Suprapubic skin (tissue), 4 donors: Measurements from ENCODE around the gene SLAMF1. TPM values are rescaled to one million over a fixed set of nuclear protein-coding genes. Genes with fewer than 3 reads are reported as not detected.

Experiments
- DNase-seq, 2 donors: peaks; one replicate each; pipeline ENCODE4 v3.0.0-alpha.2; 2019; ENCODE audit warnings: low spot score in 2 of 2
- H3K27ac ChIP-seq: fragments of 200-600 bp; sonication (generic); one replicate; pipeline ENCODE4 v1.5.1; 2019
- H3K27me3 ChIP-seq: fragments of 200-600 bp; sonication (generic); one replicate; pipeline ENCODE4 v1.5.1; 2019
- H3K36me3 ChIP-seq: fragments of 200-600 bp; sonication (generic); one replicate; pipeline ENCODE4 v1.5.1; 2019
- H3K4me1 ChIP-seq: fragments of 200-600 bp; sonication (generic); one replicate; pipeline ENCODE4 v1.5.1; 2019
- H3K4me3 ChIP-seq: fragments of 200-600 bp; sonication (generic); one replicate; pipeline ENCODE4 v1.5.1; 2019; ENCODE audit warnings: mild to moderate bottlenecking
- H3K9me3 ChIP-seq: fragments of 200-600 bp; sonication (generic); one replicate; pipeline ENCODE4 v1.5.1; 2019
- CTCF ChIP-seq, 2 donors: fragments of 200-600 bp in 1 of 2; fragments of 450-650 bp in 1 of 2; sonication (generic) in 1 of 2; IDR thresholded peaks; one replicate each; pipeline ENCODE4 v1.5.1; 2016 to 2019; ENCODE audit warnings: antibody characterized with exemption in 2 of 2, mild to moderate bottlenecking in 1 of 2, moderate library complexity in 1 of 2
- EP300 ChIP-seq: sonication (generic); formaldehyde crosslinking; IDR thresholded peaks from one replicate; pipeline ENCODE4 v1.6.1; 2017; ENCODE audit warnings: antibody characterized with exemption
- POLR2A ChIP-seq, 2 donors: fragments of 450-650 bp; IDR thresholded peaks; one replicate each; pipeline ENCODE4 v1.6.1; 2017; ENCODE audit warnings: antibody characterized with exemption in 2 of 2, mild to moderate bottlenecking in 2 of 2, moderate library complexity in 2 of 2
- POLR2AphosphoS5 ChIP-seq, 3 donors: sonication (generic); formaldehyde crosslinking; IDR thresholded peaks; one replicate each; pipeline ENCODE4 v1.6.1; 2017; ENCODE audit warnings: antibody characterized with exemption in 3 of 3
- WGBS: methylation state at CpG from one replicate; pipeline ENCODE4 v1.1.5; 2018; 5-methylcytosine and 5-hydroxymethylcytosine counted together
- total RNA-seq, 4 donors: library from RNA; depleted of rRNA; stranded (reverse); fragments of >200 nt; gene quantifications; one replicate each; pipeline ENCODE4 v1.1.0, GENCODE V29; 2016

SLAMF1 gene
- total RNA-seq, 4 donors from 2014 or later = not detected

- no peaks in the 10 kb centered on the region for H3K9me3 ChIP-seq
- no peaks in the 10 kb centered on the region for H3K36me3 ChIP-seq
- 77% methylated on average over 5 of the region's 5 CpGs for WGBS
- H3K27ac ChIP-seq = peak overlapping the region; percentile 44
- H3K27me3 ChIP-seq = no peaks in the 10 kb centered on the region
- H3K4me3 ChIP-seq = no peak overlapping the region
- no peak for TF ChIP-seq CTCF (IDR thresholded peaks at IDR 0.05)
- TF ChIP-seq EP300 = no peak
- no peak for TF ChIP-seq POLR2A (IDR thresholded peaks at IDR 0.05)
- TF ChIP-seq POLR2AphosphoS5 (IDR thresholded peaks at IDR 0.05) = no peak
- no peak for DNase-seq
- H3K4me1 ChIP-seq = no peaks in the 10 kb centered on the region
Measured at GRCh38 chr1:160575112-160575664, 71.7 kb downstream of the SLAMF1 start.

- DNase-seq = no peak
- H3K4me3 ChIP-seq = no peak overlapping the region
- no peaks in the 10 kb centered on the region for H3K27me3 ChIP-seq
- no peak overlapping the region for H3K27ac ChIP-seq
- no peaks in the 10 kb centered on the region for H3K4me1 ChIP-seq
- TF ChIP-seq EP300 (no peak), POLR2AphosphoS5 (IDR thresholded peaks at IDR 0.05) (no peak), POLR2A (IDR thresholded peaks at IDR 0.05) (no peak), CTCF (IDR thresholded peaks at IDR 0.05) (no peak)
- no peaks in the 10 kb centered on the region for H3K36me3 ChIP-seq
- H3K9me3 ChIP-seq = no peaks in the 10 kb centered on the region
- 82% methylated on average over 3 of the region's 3 CpGs for WGBS
Measured at GRCh38 chr1:160570840-160571239, 76.0 kb downstream of the SLAMF1 start.

GRCh38 chr1:160569806-160570205 lies 77.0 kb downstream of the SLAMF1 start:
- Histone ChIP-seq H3K27me3 (no peaks in the 10 kb centered on the region), H3K27ac (no peak overlapping the region), H3K4me3 (no peak overlapping the region), H3K36me3 (no peaks in the 10 kb centered on the region), H3K4me1 (peaks cover 2% of the 10 kb centered on the region), H3K9me3 (no peaks in the 10 kb centered on the region)
- WGBS = 75% methylated on average over 2 of the region's 2 CpGs
- TF ChIP-seq POLR2A (IDR thresholded peaks at IDR 0.05) (no peak), CTCF (IDR thresholded peaks at IDR 0.05) (no peak), POLR2AphosphoS5 (IDR thresholded peaks at IDR 0.05) (no peak), EP300 (no peak)
- DNase-seq = no peak

- WGBS = 77% methylated on average over 8 of the region's 8 CpGs
- Histone ChIP-seq H3K27me3 (no peaks in the 10 kb centered on the region), H3K4me1 (peaks cover 2% of the 10 kb centered on the region), H3K36me3 (no peaks in the 10 kb centered on the region), H3K4me3 (no peak overlapping the region), H3K9me3 (no peaks in the 10 kb centered on the region), H3K27ac (no peak overlapping the region)
- TF ChIP-seq POLR2A (IDR thresholded peaks at IDR 0.05) (no peak), POLR2AphosphoS5 (IDR thresholded peaks at IDR 0.05) (no peak), EP300 (no peak), CTCF (IDR thresholded peaks at IDR 0.05) (no peak)
- DNase-seq = no peak
Measured at GRCh38 chr1:160567858-160568682, 78.8 kb downstream of the SLAMF1 start.

GRCh38 chr1:160567341-160567740 lies 79.5 kb downstream of the SLAMF1 start:
- no peak overlapping the region for H3K4me3 ChIP-seq
- 79% methylated on average over 5 of the region's 5 CpGs for WGBS
- H3K36me3 ChIP-seq = no peaks in the 10 kb centered on the region
- no peaks in the 10 kb centered on the region for H3K27me3 ChIP-seq
- H3K4me1 ChIP-seq = peaks cover 2% of the 10 kb centered on the region
- H3K27ac ChIP-seq = no peak overlapping the region
- no peak for DNase-seq
- H3K9me3 ChIP-seq = no peaks in the 10 kb centered on the region
- no peak for TF ChIP-seq POLR2AphosphoS5 (IDR thresholded peaks at IDR 0.05)
- TF ChIP-seq POLR2A (IDR thresholded peaks at IDR 0.05) = no peak
- TF ChIP-seq EP300 = no peak
- TF ChIP-seq CTCF (IDR thresholded peaks at IDR 0.05) = no peak
